NCI-H748 (cell line): ENCODE data around the gene SYNE1.
"Not testable (repeated sequence)": the region's sequence is repeated elsewhere in the genome, so short reads cannot be mapped to it uniquely, and the experiment has no call there.

Experiments used
- DNase-seq: peaks from one replicate; lab custom pipeline; 2025; ENCODE audit not compliant: unreplicated experiment; lab: John Stamatoyannopoulos, UW

Gene SYNE1

DNA sequence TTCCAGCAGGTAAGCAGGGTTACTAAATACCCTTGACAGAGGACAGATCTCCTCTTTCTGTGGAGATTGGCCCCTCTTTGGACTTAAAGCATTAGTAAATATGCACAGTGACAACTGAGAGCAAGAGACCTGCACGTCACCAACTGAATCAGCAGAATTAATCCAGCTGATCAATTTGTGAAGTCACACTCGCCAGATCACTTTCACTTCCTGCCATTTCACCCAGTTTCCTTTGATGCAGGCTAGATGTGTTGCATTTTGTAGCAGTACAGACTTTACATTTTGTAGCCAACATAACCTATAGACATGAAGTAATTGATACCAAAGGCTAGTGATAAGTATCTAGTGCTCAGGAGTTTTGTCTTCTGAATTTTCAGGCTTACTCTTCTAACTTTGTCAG is 11.9 kb downstream of the SYNE1 start:
- DNase-seq: peak; percentile 83

- not testable (repeated sequence) for DNase-seq
These were observed 22.4 kb downstream of the SYNE1 start for GRCh38 chr6:152614776-152615175.

- peak; percentile 32 for DNase-seq
These were observed 28.0 kb downstream of the SYNE1 start for GRCh38 chr6:152609125-152609670.

- no peak for DNase-seq
These were observed 31.2 kb downstream of the SYNE1 start for GRCh38 chr6:152605941-152606340.

DNA sequence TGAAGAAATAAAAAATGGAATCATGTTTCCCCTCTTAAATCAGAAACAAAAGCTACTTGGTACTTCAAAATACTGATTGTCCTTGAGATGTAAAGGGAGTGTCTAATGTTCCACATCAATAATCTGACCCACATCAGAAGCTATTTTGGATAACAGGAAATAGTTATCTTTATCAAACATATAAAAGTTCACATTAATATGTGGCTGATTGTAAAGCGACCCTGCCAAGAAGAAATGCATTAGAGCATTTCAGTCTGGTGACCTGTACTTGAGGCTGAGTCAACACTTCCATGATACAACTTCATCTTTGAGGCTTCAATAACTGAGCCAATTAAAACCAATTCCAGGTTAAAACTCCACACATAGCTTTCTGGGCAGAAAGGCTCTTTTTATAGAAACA is 31.8 kb downstream of the SYNE1 start:
- no peak for DNase-seq

GRCh38 chr6:152603911-152604310 is 33.3 kb downstream of the SYNE1 start:
- no peak for DNase-seq

DNA sequence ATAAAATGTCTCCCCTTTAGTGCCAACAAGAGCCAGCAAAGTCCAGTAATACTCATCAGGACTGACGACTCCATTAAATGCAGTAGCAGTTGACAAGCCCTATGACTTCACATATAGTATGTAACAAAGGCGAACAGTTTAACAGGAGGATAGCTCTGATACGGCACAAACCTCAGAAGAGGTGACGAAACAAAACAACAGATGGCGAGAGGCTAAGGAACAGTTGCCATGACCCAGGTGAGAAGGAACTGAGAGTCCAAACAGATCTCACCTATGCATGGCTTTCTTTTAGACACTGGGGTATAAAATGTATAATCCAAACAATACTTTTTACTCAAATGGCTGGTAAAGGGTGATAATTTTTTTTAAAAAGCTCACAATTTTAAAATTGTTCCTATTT is 37.1 kb downstream of the SYNE1 start:
- no peak for DNase-seq

DNA sequence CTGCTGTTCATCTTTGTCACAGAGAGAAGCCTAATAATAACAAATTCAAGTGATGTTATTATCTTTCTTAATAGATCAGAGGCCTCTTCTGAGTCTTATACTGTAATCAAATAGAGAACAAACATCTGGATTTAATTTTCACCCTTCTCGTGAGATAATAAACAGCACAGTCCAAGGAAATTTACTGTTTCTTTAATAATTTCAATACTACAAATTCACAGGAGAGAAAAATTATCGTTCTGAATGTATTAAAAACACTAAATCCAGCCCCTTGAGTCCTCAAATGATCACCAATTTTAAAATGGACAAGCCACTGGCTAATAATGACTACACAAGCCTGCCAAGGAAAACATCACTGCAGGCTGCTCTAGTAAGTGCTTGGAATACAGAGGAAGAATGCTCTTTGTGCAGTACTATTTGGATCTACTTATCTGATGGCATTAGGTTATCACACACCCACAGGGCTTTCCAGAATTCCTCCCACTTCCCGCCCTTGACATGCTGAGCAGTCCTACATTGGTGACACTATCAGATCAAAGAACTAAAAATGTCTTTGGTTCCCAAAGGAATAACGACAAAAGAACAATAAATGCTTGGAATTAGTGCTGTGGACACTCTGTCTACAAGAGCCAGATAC is 38.1 kb downstream of the SYNE1 start:
- no peak for DNase-seq

DNA sequence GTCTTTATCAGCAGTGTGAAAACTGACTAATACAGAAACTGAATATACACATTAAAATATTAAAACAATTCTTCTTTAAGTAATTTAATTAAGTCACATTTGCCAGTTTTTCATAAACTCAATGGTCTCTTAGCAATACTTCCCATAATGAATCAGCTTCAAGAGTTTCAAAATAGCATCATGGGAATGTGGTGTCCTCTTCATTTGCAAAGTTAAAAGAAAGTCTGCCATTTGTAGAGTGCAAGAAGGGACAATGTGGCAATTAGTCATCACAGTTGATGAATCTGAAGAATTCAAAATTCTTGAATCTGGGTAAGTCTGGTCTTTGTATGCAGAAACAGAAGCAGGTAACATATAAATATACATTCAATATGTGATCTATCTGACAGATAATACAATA is 38.7 kb downstream of the SYNE1 start:
- DNase-seq: no peak

DNA sequence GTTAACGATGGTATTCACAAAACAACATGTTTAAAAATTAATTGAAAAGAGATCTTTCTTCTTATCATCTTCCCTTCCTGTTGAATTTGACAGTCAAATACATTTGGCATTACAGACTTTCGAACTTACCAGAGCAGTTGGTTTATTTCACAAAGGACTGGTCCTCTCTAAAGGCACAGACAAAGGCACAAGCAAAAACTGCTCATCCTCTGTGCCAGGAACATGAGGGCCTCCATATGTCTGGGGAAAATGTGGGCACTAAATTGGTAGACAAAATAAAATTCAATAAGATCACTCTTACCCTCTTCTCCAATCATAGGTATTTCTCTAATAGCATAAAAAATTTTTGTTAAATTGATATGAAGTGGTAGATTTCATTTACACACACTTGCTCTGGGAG is 40.4 kb downstream of the SYNE1 start:
- no peak for DNase-seq

DNA sequence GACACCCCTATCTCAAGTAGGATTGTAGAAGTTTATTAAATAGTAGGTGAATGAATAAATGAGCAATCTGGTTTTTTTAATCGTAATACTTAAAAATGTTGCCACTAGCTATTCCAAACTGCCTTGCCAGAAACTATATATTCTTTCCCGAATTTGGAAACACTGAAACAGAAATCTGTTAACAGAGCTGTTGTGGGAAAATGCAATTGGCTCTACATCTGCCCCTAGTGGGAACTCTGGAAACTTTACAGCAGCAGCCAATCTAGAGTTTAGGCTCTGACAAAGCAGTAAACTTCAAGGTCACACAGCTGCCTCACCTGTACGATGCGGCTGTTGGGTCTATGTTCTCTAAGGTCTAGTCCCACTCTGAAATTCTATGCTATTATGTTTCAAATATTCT is 41.7 kb downstream of the SYNE1 start:
- no peak for DNase-seq

DNA sequence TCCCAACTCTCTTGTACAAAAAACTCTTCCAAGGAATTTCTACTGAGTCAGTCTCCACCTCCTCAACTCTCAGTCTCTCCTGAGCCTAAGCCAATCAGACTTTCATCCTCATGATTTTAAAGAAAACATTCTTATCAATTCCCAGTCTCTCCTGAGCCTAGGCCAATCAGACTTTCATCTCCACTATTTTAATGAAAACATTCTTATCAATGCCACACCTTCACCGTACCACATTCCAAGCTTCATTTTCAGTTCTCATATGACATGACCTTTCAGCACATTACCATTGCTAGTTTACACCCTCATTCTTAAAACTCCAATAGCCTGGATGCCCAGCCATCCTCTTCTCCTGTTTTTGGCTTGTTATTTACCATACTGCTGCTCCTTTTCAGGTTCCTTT is 42.5 kb downstream of the SYNE1 start:
- DNase-seq: no peak

DNA sequence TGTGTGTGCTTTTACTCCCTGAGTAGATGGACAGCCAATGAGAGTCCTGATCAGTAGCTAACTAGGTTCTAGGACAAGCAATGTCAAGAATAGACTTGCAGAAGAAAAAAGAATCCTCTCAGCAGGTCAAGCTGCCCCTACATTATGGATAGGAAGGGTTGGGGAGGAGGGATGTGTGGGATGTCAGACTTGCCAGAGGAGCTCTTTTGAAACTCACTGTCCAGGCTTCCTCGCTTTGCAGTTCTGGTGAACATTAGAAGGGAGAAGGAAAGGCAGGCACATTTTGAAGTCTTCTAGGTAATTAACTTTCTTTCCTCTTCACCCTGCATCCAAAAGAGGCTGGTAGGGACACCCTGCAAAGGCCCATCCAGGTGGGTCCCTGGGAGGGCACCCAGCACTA is 48.7 kb downstream of the SYNE1 start:
- DNase-seq: no peak

- DNase-seq: no peak
These were observed 49.7 kb downstream of the SYNE1 start for GRCh38 chr6:152587473-152587872.

GRCh38 chr6:152585236-152585635 is 51.9 kb downstream of the SYNE1 start:
- no peak for DNase-seq

DNA sequence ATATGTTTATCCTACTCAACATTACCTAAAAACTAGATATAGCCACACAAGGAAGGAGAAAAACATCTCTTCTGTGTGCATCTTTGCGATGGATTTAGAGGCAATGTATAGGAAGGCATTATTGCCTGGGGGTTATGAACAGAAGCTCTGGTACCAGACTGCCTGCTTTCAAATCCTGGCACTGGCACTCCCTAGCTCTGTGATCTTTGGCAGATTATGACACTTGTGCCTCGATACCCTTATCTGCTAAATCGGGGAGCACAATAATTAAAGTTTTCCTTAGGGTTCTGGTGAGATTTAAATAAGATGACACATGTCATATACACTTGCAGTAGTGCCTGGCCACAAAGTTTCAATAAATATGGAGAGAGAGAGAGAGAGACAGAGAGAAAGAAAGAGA is 53.3 kb downstream of the SYNE1 start:
- no peak for DNase-seq

DNA sequence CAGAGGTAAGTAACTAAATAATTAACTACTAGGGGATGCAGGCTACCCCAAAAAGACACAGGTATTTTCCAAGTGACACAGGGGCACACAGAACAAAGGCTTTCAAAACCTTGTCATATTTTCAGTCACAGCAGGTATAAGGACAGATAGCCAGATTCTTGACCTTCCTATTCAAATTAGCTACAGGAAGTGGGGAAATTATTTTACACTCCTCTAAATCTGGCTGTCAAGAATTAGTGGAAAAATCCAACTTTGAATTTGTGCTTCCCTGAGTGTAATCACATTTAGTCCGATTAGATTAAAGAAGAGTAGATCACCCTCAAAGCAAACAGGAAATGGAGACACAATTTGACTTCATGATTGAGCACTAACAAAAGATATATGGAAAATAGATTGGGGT is 60.6 kb downstream of the SYNE1 start:
- no peak for DNase-seq

DNA sequence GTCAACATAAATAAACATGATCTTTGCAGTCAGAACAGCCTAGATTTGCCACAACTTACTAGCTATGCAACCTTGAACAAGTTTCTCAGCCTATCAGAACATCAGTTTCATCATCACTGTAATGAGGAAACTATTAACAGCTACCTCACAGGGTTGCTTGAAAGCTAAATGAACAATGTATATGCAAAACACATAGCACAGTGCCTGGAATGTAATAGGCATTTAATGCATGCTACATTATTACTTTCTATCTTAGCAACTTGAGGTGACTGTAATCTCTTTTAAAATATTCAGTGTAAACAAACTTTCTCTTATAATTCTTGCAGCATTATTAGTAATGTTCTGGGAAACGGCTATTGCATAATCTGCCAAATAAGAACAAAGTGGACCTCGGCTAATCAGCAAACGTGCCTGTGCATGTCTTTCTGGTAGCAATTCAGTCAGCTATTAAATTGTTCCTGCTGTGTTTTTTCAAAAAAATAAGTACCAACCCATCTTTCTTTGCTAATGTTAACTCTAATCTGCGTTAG is 61.5 kb downstream of the SYNE1 start:
- DNase-seq: no peak

- no peak for DNase-seq
These were observed 62.0 kb downstream of the SYNE1 start for GRCh38 chr6:152575161-152575560.

DNA sequence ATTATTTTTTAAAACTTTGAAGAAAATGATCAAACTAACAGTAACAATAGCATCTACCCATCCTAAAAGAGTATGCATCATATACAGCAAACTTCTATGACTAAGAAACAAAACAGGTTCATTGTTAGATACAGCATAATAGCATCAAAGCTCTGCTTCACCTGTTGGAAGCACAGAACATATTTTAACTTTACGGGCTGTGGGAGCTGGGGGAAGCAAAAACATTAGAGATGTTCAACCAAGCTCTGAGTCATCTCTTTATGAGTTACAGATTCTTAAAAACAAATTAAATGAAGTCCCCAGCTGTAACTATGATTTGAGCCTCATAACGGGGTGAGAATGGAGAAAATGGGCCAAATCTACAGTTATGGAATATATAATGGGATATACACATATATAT is 63.4 kb downstream of the SYNE1 start:
- DNase-seq: no peak

- no peak for DNase-seq
These were observed 64.6 kb downstream of the SYNE1 start for GRCh38 chr6:152572338-152573088.

DNA sequence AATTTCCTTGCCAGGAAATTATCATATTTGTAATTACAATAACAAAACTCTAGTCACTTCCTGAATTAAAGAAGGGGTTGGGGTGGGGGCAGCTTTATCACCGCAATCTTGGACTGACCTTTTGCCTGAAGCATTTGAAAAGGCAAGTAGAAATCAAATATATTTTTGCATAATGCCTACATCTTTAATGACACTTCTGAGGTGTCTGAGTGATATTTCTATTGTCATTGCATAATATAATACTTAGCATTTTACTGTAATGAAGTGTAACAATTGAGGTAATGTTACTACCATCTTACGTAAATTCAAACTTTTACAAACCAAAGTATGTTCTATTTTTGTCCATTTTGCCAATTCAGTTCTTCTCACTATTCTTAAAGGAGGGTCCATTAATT is 65.2 kb downstream of the SYNE1 start:
- DNase-seq: no peak
